Measurements from ENCODE around the gene TMSB15C.

Gene TMSB15C

GRCh38 chrX:104041003-104041402 lies 35.0 kb downstream of the TMSB15C start:
- no peak for DNase-seq

- DNase-seq = no peak
These were observed 36.1 kb downstream of the TMSB15C start, which contains the start of gene H2BW2 for GRCh38 chrX:104039689-104040505. H2BW2 (plus strand) TSS chrX:104039956; CDS start chrX:104039995, 39 bp downstream.
